Activated CD4-positive, alpha-beta T cell treated with anti-CD3 and anti-CD28 coated beads for 36 hours (primary cell): ENCODE measurements around the gene SCAND1. TPM values are rescaled to one million over a fixed set of nuclear protein-coding genes. Genes with fewer than 3 reads are reported as not detected.

Source experiments
- ATAC-seq: fragments of 200-7000 bp; cut with Tn5 transposase; one replicate; pipeline ENCODE4 v1.10.0; 2021; ENCODE audit warnings: mild to moderate bottlenecking, moderate library complexity
- CTCF ChIA-PET: fragments of 350-600 bp; sonication (Branson Sonifier 250); formaldehyde crosslinking; loops from one replicate; lab custom pipeline; 2021; ENCODE audit warnings: antibody characterized with exemption; lab: Charles Lee
- POLR2A ChIA-PET: fragments of 350-600 bp; sonication (Branson Sonifier 250); formaldehyde crosslinking; loops from one replicate; lab custom pipeline; 2021; ENCODE audit warnings: antibody characterized with exemption, inconsistent platforms; lab: Charles Lee
- DNase-seq: peaks from one replicate; pipeline ENCODE4 v3.0.0-alpha.2; 2020
- H3K27ac Mint-ChIP-seq: one replicate; pipeline ENCODE4 v1.8.0; 2021; ENCODE audit warnings: mixed read lengths
- H3K27me3 Mint-ChIP-seq: one replicate; pipeline ENCODE4 v1.8.0; 2021; ENCODE audit warnings: mixed read lengths
- H3K36me3 Mint-ChIP-seq: one replicate; pipeline ENCODE4 v1.8.0; 2021; ENCODE audit warnings: low read depth, mixed read lengths
- H3K4me1 Mint-ChIP-seq: one replicate; pipeline ENCODE4 v1.8.0; 2021; ENCODE audit warnings: mixed read lengths
- H3K4me3 Mint-ChIP-seq: one replicate; pipeline ENCODE4 v1.8.0; 2021; ENCODE audit warnings: mild to moderate bottlenecking, moderate library complexity, mixed read lengths
- H3K9me3 Mint-ChIP-seq: one replicate; pipeline ENCODE4 v1.8.0; 2021; ENCODE audit warnings: low read depth, mixed read lengths
- intact Hi-C, 2 experiments: fragments of 100-400 bp; cut with DNase I in 1 of 2; cut with micrococcal nuclease in 1 of 2; formaldehyde crosslinking; loops; one replicate each; pipeline versions ENCODE4 v1.14.2 to v1.15.1; 2022 to 2024; cut with DNase I, micrococcal nuclease
- total RNA-seq, 2 experiments: library from RNA; stranded (reverse); gene quantifications; one replicate each; pipeline ENCODE4 v1.2.3, GENCODE V29; 2021

Gene SCAND1
- total RNA-seq, 2 experiments from 2014 or later: 37.8 to 39.3 TPM

DNA sequence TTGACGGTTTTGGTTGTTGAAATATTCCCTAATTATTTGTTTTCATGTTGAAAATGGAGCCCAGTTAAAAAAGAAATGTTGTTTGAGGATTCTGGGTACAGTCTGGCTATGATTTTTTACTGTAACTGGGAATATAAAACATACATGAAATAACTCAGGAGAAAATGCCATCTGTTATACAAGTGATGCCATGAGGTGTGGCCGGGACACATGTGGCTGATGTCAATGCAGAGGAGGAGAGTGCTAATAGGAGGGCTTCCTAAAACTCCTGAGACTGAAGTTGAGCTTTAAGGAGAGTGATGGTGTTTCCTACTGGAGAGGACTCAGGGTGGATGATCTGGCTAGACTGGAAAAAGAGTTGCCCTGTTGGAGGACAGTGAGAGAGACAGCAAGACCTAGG is 12.7 kb downstream of the SCAND1 start:
- Mint-ChIP-seq H3K4me3 (no peak overlapping the region), H3K4me1 (no peaks in the 10 kb centered on the region), H3K9me3 (no peaks in the 10 kb centered on the region), H3K36me3 (peaks cover 18% of the 10 kb centered on the region), H3K27me3 (no peaks in the 10 kb centered on the region), H3K27ac (no peak overlapping the region)
- ChIA-PET CTCF (interaction anchor here (1.7 kb wide), 1 partner anchor 10 kb away, joined by 3 read pairs; no protein-coding TSS in a partner anchor), POLR2A (no interaction called here)
- DNase-seq: no peak
- intact Hi-C loops: no loop called here
- ATAC-seq: no peak

DNA sequence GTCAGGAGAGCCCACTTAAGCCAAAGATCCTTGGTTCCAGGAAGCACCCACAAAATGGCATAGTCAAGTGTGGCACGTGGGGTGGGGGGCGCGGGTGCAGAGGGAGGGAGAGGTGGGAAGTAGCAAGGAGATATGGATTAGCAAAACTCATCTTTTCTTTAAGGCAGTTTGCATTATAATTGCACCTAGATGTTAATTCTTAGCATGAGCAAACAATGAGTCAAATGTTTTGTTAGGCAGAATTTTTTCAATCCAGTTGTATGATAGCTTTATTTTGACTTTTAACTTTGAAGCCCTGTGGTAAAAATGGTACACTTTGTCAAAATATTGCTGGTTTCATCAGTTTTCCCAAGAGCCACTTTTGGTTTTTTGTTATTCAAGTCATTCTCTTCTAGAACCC is 15.0 kb downstream of the SCAND1 start:
- Mint-ChIP-seq H3K27ac (no peak overlapping the region), H3K27me3 (no peaks in the 10 kb centered on the region), H3K36me3 (peaks cover 19% of the 10 kb centered on the region), H3K4me3 (no peak overlapping the region), H3K4me1 (no peaks in the 10 kb centered on the region), H3K9me3 (no peaks in the 10 kb centered on the region)
- ChIA-PET POLR2A (no interaction called here), CTCF (interaction anchor here (1.7 kb wide), 1 partner anchor 14 kb away, joined by 6 read pairs; the partner anchor contains the start of gene SCAND1)
- intact Hi-C loops: no loop called here
- ATAC-seq: no peak
- DNase-seq: no peak

DNA sequence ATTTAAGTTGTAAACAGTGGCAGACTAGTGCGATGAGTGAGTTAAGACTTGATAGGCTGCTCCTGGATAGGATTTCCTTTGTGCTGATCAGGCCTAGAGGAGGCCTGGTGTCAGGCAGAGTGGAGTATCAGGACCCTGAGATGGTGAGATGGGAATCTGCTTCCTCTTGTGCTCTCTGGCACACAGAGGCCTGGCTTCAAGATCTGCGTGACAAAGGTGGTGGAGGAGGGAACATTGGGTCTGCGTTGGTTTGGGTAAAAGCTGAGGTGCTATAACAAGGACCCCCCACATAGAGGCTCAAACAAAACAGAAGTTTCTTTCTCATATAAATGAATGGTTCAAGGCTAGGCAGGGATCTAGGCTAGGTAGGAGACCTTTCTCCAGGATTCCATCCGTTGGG is 20.3 kb downstream of the SCAND1 start:
- H3K4me1 Mint-ChIP-seq: peaks cover 7% of the 10 kb centered on the region
- no peak overlapping the region for H3K27ac Mint-ChIP-seq
- no peaks in the 10 kb centered on the region for H3K9me3 Mint-ChIP-seq
- POLR2A ChIA-PET: no interaction called here
- no peaks in the 10 kb centered on the region for H3K27me3 Mint-ChIP-seq
- intact Hi-C loops: no loop called here
- no peak overlapping the region for H3K4me3 Mint-ChIP-seq
- DNase-seq (no peak), ATAC-seq (no peak)
- peaks cover 30% of the 10 kb centered on the region for H3K36me3 Mint-ChIP-seq
- CTCF ChIA-PET: interaction anchor here (0.7 kb wide), 1 partner anchor 118 kb away, joined by 3 read pairs; no protein-coding TSS in a partner anchor

DNA sequence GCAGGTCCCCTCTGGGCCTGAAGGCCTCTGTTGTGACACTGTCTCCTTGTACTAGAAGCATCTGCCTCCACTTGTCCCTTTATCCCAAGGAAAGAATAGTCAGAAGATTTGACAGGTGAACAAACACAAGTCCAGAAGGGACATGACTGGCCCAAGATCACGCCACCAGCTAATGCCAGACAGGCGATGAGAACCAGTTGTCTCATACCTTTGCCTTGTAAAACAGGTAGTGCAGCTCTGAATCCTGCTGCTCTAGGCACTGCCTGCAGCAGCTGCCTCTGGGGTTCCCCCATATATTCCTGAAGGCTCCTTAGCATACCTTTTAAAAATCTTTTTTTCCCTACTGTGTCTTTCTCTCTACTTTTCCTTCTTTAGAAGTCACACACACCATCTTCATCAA is 25.0 kb downstream of the SCAND1 start:
- peaks cover 7% of the 10 kb centered on the region for H3K4me1 Mint-ChIP-seq
- ATAC-seq (no peak), DNase-seq (no peak)
- no peak overlapping the region for H3K27ac Mint-ChIP-seq
- intact Hi-C loops: no loop called here
- H3K9me3 Mint-ChIP-seq: no peaks in the 10 kb centered on the region
- no peak overlapping the region for H3K4me3 Mint-ChIP-seq
- CTCF ChIA-PET: interaction anchor here (0.6 kb wide), 1 partner anchor 36 kb away, joined by 3 read pairs; no protein-coding TSS in a partner anchor
- POLR2A ChIA-PET: no interaction called here
- peaks cover 34% of the 10 kb centered on the region for H3K36me3 Mint-ChIP-seq
- no peaks in the 10 kb centered on the region for H3K27me3 Mint-ChIP-seq

GRCh38 chr20:35920523-35920922 is 33.8 kb downstream of the SCAND1 start:
- Mint-ChIP-seq H3K4me1 (no peaks in the 10 kb centered on the region), H3K9me3 (no peaks in the 10 kb centered on the region), H3K36me3 (peaks cover 22% of the 10 kb centered on the region), H3K4me3 (no peak overlapping the region), H3K27me3 (no peaks in the 10 kb centered on the region), H3K27ac (no peak overlapping the region)
- DNase-seq (no peak), ATAC-seq (no peak)
- ChIA-PET CTCF (interaction anchor here (0.5 to 0.6 kb wide), 2 partner anchors 479 to 573 kb away, joined by 3 to 5 read pairs; no protein-coding TSS in a partner anchor), POLR2A (no interaction called here)
- intact Hi-C loops: no loop called here

DNA sequence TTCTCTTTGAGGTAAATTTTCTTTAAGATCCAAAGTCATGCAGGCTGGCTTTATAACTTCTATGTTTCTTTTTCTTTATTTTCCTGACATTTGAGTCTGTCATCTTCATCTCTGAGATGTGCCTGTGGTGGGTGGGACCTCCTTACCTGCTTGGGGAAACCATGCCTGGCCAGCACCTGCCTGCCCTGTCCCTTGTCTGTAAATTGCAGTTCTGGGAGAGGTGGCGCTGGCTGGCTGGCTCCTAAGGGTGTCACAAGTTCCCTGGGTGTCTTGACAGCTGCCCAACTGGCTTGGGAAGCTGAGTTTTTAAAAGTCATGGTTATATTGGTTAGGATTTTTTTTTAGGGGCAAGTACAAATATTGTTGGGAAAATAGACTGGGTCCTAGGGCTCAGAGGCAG is 36.3 kb downstream of the SCAND1 start:
- DNase-seq (no peak), ATAC-seq (no peak)
- no peak overlapping the region for H3K27ac Mint-ChIP-seq
- H3K4me3 Mint-ChIP-seq: no peak overlapping the region
- no peaks in the 10 kb centered on the region for H3K9me3 Mint-ChIP-seq
- ChIA-PET CTCF (interaction anchor here (1.6 kb wide), 1 partner anchor 36 kb away, joined by 6 read pairs; the partner anchor contains the start of gene SCAND1), POLR2A (no interaction called here)
- no peaks in the 10 kb centered on the region for H3K27me3 Mint-ChIP-seq
- intact Hi-C loops: no loop called here
- H3K36me3 Mint-ChIP-seq: peaks cover 23% of the 10 kb centered on the region
- H3K4me1 Mint-ChIP-seq: no peaks in the 10 kb centered on the region

GRCh38 chr20:35917077-35917476 is 37.2 kb downstream of the SCAND1 start:
- Mint-ChIP-seq H3K4me1 (no peaks in the 10 kb centered on the region), H3K36me3 (peaks cover 28% of the 10 kb centered on the region), H3K27ac (no peak overlapping the region), H3K4me3 (no peak overlapping the region), H3K9me3 (no peaks in the 10 kb centered on the region), H3K27me3 (no peaks in the 10 kb centered on the region)
- POLR2A ChIA-PET: no interaction called here
- CTCF ChIA-PET: interaction anchor here (0.7 to 1.6 kb wide), 2 partner anchors 10 to 37 kb away, joined by 3 to 6 read pairs; partner anchors contain the start of gene SCAND1
- DNase-seq (no peak), ATAC-seq (no peak)
- intact Hi-C loops: no loop called here

DNA sequence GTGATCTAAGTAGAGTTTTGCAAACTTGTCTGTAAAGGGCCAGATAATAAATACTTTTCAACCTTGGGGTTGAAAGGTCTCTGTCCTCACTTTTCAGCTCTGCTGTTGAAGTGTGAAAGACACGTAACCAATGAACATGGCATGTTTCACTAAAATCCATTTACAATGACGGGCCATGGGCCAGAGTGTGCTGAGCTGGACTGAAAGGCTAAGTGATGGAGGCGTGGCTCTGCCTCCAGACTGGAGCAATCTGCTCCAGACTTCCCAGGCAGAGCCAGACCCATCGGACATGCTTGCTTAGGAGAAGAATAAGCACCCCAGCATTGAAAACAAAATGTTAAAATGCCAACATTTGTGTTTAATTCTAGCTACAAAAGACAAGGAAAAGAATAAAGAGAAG is 41.4 kb downstream of the SCAND1 start:
- no peaks in the 10 kb centered on the region for H3K27me3 Mint-ChIP-seq
- intact Hi-C loops: no loop called here
- POLR2A ChIA-PET: no interaction called here
- H3K36me3 Mint-ChIP-seq: peaks cover 10% of the 10 kb centered on the region
- H3K27ac Mint-ChIP-seq: no peak overlapping the region
- DNase-seq: no peak
- H3K4me1 Mint-ChIP-seq: peaks cover 20% of the 10 kb centered on the region
- H3K4me3 Mint-ChIP-seq: no peak overlapping the region
- no peaks in the 10 kb centered on the region for H3K9me3 Mint-ChIP-seq
- no peak for ATAC-seq
- CTCF ChIA-PET: interaction anchor here (1.2 kb wide), 1 partner anchor 111 kb away, joined by 3 read pairs; no protein-coding TSS in a partner anchor

DNA sequence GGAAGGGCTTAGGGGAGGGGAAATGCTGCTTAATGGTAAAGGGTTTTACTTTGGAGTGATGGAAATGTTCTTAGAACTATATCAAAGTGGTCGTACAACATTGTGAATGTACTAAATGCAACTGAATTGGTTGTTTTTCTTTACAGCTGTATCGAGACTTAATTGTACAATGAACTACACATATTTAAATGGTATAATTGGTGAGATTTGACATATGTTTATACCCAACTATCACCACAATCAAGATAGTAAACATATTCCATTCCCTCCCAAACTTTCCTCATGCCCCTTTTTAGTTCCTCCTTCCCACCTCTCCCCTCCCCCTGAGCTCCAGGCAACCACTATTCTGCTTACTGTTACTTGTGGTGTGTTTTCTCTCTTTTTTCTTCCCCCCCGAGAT is 44.0 kb downstream of the SCAND1 start:
- CTCF ChIA-PET: interaction anchor here (1.2 kb wide), 1 partner anchor 19 kb away, joined by 3 read pairs; no protein-coding TSS in a partner anchor
- Mint-ChIP-seq H3K36me3 (peaks cover 8% of the 10 kb centered on the region), H3K27ac (no peak overlapping the region), H3K4me3 (no peak overlapping the region), H3K4me1 (peaks cover 23% of the 10 kb centered on the region), H3K27me3 (no peaks in the 10 kb centered on the region), H3K9me3 (no peaks in the 10 kb centered on the region)
- POLR2A ChIA-PET: interaction anchor here (0.7 kb wide), 1 partner anchor 377 kb away, joined by 9 read pairs; no protein-coding TSS in a partner anchor
- no peak for ATAC-seq
- intact Hi-C loops: no loop called here
- DNase-seq: no peak

DNA sequence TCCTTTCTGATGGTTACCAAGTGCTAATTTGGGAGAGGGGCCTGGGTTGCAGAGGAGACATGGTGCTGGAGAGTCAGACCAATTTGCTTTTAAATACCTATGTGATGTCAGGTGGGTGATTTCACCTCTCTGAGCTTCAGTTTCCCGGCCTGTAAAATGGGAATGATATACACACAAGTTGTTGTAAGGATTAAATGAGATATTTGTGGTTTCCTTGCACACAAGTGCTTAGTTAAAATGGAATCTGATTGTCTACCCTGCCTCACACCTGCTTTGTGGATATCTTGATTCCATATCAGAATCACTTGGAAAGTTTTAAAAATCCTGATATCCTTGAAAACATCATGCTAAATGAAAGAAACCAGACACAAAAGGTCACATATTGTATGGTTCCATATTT is 44.5 kb downstream of the SCAND1 start:
- DNase-seq (no peak), ATAC-seq (no peak)
- Mint-ChIP-seq H3K4me3 (no peak overlapping the region), H3K27ac (no peak overlapping the region), H3K27me3 (no peaks in the 10 kb centered on the region), H3K36me3 (peaks cover 13% of the 10 kb centered on the region), H3K9me3 (no peaks in the 10 kb centered on the region), H3K4me1 (peaks cover 27% of the 10 kb centered on the region)
- intact Hi-C loops: no loop called here
- CTCF ChIA-PET: interaction anchor here (1.2 to 1.6 kb wide), 2 partner anchors 18 to 37 kb away, joined by 3 to 5 read pairs; no protein-coding TSS in a partner anchor
- POLR2A ChIA-PET: interaction anchor here (0.8 kb wide), 1 partner anchor 33 kb away, joined by 4 read pairs; no protein-coding TSS in a partner anchor

DNA sequence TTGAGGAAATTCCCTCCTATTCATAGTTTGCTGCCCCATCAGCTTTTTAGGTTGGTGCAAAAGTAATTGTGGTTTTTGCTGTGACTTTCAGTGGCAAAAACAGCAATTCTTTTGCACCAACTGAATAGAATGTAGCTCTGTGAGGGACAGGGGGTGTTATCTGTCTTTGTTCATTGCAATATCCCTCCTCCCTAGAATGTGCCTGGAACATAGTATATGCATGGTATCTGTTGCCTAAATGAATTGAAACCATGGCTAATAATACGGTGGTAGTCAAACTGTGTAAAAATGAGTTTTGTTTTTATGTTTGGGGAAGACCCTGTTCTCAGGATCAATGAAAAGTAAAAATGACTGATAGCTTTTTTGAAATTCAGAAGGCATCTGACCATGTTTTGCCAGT is 45.1 kb downstream of the SCAND1 start:
- DNase-seq (no peak), ATAC-seq (peak; percentile 78)
- intact Hi-C loops: no loop called here
- Mint-ChIP-seq H3K9me3 (no peaks in the 10 kb centered on the region), H3K36me3 (peaks cover 16% of the 10 kb centered on the region), H3K4me1 (peaks cover 27% of the 10 kb centered on the region), H3K27me3 (no peaks in the 10 kb centered on the region), H3K4me3 (no peak overlapping the region), H3K27ac (no peak overlapping the region)
- ChIA-PET CTCF (interaction anchor here (0.9 to 1.6 kb wide), 3 partner anchors 18 to 48 kb away, joined by 3 to 5 read pairs (median 3); no protein-coding TSS in a partner anchor), POLR2A (interaction anchor here (0.8 to 0.9 kb wide), 2 partner anchors 33 to 45 kb away, joined by 4 read pairs; partner anchors contain the start of gene SCAND1)

DNA sequence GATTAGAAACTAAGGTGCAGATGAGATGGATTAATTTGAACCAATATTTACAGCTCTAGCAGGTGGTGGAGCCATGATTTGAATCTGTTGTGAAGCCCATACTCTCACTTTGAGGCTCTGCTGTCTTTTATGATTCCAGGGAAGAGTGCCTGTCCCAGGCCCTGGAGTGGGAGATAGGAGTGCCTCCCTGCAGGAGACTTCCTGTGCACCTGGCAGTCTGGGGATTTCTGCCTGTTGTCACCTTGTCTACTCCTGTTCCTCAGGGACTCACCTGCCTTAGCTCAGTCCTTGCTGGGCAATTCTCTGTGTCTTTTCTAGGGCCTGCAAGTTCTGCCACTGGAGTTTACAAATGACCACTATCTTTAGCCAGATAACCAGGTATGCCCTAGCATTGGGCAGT is 46.3 kb downstream of the SCAND1 start:
- POLR2A ChIA-PET: interaction anchor here (0.7 kb wide), 1 partner anchor 467 kb away, joined by 3 read pairs; no protein-coding TSS in a partner anchor
- ATAC-seq (no peak), DNase-seq (no peak)

More for the DNA sequence above, 46.3 kb downstream of the SCAND1 start:
- CTCF ChIA-PET: no interaction called here
- intact Hi-C loops: no loop called here
- no peaks in the 10 kb centered on the region for H3K9me3 Mint-ChIP-seq
- peaks cover 30% of the 10 kb centered on the region for H3K4me1 Mint-ChIP-seq
- H3K27me3 Mint-ChIP-seq: no peaks in the 10 kb centered on the region
- no peak overlapping the region for H3K27ac Mint-ChIP-seq
- peaks cover 21% of the 10 kb centered on the region for H3K36me3 Mint-ChIP-seq
- no peak overlapping the region for H3K4me3 Mint-ChIP-seq
